Fibroblast of gingiva (primary cell): ENCODE measurements around the gene RASIP1.
"Not testable (repeated sequence)": the region's sequence is repeated elsewhere in the genome, so short reads cannot be mapped to it uniquely, and the experiment has no call there.

Experiments
- DNase-seq: peaks from one replicate; pipeline ENCODE4 v3.0.0-alpha.2; 2011; ENCODE audit warnings: low read depth

RASIP1 gene

GRCh38 chr19:48711106-48711662, 29.2 kb downstream of the RASIP1 start:
- DNase-seq, result no peak

GRCh38 chr19:48708471-48708870, 31.9 kb downstream of the RASIP1 start:
- DNase-seq, result no peak

- DNase-seq, result no peak
Observed at GRCh38 chr19:48705431-48705830, 35.0 kb downstream of the RASIP1 start.

GRCh38 chr19:48703316-48703715, 37.1 kb downstream of the RASIP1 start:
- DNase-seq, result no peak

- no peak for DNase-seq
Observed at GRCh38 chr19:48702701-48703100, 37.7 kb downstream of the RASIP1 start.

DNA sequence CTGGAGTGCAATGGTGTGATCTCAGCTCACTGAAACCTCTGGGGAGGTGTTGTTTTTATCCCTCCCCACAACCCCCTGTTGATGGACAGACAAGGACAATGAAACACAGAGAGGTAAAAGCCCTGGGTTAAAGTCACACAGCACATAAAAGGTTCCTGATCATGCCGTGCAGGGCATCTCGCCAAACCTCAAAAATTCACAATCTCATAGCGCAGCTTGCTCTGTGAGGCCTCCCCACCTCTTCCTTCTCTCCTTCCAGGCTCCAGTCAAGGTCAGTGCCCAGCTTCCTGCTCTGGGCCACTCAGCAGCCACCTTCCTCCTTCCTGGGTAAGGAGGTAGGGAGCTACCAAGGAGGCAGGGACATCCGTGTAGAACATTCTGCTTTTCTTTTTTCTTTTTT, 42.4 kb downstream of the RASIP1 start:
- peak; percentile 48 for DNase-seq

- no peak for DNase-seq
Observed at GRCh38 chr19:48696353-48697010, 43.9 kb downstream of the RASIP1 start.

- no peak for DNase-seq
Observed at GRCh38 chr19:48695743-48696352, 44.6 kb downstream of the RASIP1 start, which contains the start of gene FUT2. Gene FUT2 (plus strand): TSS chr19:48695971. CDS start chr19:48702957, 6,986 bp downstream.

GRCh38 chr19:48693629-48694028, 46.8 kb downstream of the RASIP1 start:
- not testable (repeated sequence) for DNase-seq

DNA sequence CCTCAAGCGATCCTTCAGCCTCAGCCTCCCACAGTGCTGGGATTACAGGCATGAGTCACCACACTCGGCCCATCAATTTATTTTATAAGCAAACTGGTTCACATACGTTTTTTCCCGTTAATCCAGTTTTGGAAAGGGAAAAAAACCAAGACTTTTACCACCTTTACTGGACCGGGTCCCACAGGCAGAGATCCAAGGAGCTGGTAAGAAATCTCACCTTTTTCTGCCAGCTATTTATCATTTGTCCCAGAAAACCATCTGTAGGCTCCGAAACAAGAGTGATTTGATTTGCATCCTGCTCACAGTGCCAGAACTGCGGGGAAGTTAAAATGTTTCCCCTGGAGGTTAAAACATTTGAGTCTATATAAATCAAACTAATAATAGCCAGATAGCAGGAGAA, 51.0 kb downstream of the RASIP1 start:
- DNase-seq, result no peak

GRCh38 chr19:48687776-48688175, 52.6 kb downstream of the RASIP1 start:
- no peak for DNase-seq

- not testable (repeated sequence) for DNase-seq
Observed at GRCh38 chr19:48686637-48687036, 53.8 kb downstream of the RASIP1 start.

DNA sequence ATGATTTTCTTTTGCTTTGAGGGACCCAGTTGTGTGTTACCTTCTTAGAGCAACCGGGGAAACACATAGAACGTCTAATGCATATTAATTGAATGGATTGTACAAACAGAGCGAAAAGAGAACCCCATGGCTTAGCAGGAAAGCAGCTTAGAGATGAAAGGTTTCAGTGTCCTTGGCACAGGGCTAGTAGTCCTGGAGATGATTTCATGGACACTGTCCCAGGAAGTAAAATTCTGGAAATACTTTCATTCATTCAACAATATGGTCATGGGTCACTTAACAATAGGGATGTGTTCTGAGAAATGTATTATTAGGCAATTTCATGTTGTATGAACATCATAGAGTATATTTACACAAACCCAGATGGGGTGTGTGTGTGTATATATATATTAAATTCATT, 54.3 kb downstream of the RASIP1 start:
- DNase-seq, result peak; percentile 71

- no peak for DNase-seq
Observed at GRCh38 chr19:48685583-48685982, 54.8 kb downstream of the RASIP1 start.

GRCh38 chr19:48683349-48683748, 57.1 kb downstream of the RASIP1 start:
- DNase-seq, result peak; percentile 22

- DNase-seq, result no peak
Observed at GRCh38 chr19:48681127-48681470, 59.3 kb downstream of the RASIP1 start.

GRCh38 chr19:48680436-48681126, 59.8 kb downstream of the RASIP1 start:
- no peak for DNase-seq

- DNase-seq, result not testable (repeated sequence)
Observed at GRCh38 chr19:48680006-48680405, 60.4 kb downstream of the RASIP1 start.

DNA sequence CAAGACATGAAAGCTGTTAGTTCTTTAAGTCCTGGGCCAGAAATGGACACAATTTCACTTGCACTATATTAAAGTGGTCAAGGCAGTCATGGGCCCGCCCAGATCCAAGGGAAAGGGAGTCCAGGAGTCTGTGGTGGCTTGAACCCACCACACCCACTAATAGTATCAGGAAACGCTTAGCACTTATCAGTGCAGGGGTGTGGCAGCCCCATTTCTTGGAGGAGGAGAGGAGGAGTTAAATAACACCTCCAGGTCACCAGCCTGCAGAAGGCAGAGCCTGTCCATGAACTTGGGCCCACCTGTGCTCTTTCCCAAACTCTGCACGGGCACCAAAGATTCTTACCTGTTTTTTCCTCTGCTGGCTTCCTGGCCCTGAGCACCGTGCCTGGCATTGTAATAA, 62.2 kb downstream of the RASIP1 start:
- no peak for DNase-seq

GRCh38 chr19:48676887-48677286, 63.5 kb downstream of the RASIP1 start:
- DNase-seq, result no peak

GRCh38 chr19:48676487-48676886, 63.9 kb downstream of the RASIP1 start:
- no peak for DNase-seq

GRCh38 chr19:48674921-48675824, 65.2 kb downstream of the RASIP1 start:
- peak; percentile 69 for DNase-seq
